Measurements from ENCODE around the gene NPIPB6. TPM values are rescaled to one million over a fixed set of nuclear protein-coding genes. Genes with fewer than 3 reads are reported as not detected.

Gene NPIPB6
- total RNA-seq, 1 experiment from 2014 or later: 2.1 TPM

- Histone ChIP-seq H4K20me1 (ENCODE audit: insufficient read depth) (no peaks in the 10 kb centered on the region), H3K27ac (ENCODE audit: low read depth, low read length) (no peak overlapping the region), H3K27me3 (ENCODE audit: insufficient read depth, low read length) (no peaks in the 10 kb centered on the region), H3K36me3 (ENCODE audit: control insufficient read depth in 1 of 2, insufficient read depth in 2 of 2, low read length in 2 of 2) (no peaks in the 10 kb centered on the region), H3K79me2 (ENCODE audit: insufficient read depth, low read length) (no peaks in the 10 kb centered on the region), H3K4me1 (ENCODE audit: control insufficient read depth in 1 of 2, insufficient read depth in 2 of 2, low read length in 2 of 2) (peaks cover 4 to 13% of the 10 kb centered on the region in 2 experiments; a peak in 2 of 4 replicates), H2AFZ (ENCODE audit: low read depth, low read length, poor library complexity, severe bottlenecking) (no peak overlapping the region), H3K9me2 (ENCODE audit: insufficient read depth) (no peaks in the 10 kb centered on the region), H3K4me2 (ENCODE audit: low read length) (no peak overlapping the region), H3K9ac (ENCODE audit: low read length) (no peak overlapping the region), H3K4me3 (replicated peaks in 1 of 2; ENCODE audit: low read depth in 1 of 2, low read length in 2 of 2) (no peak overlapping the region), H3K9me3 (ENCODE audit: control insufficient read depth in 1 of 2, insufficient read depth in 1 of 2, low read depth in 1 of 2, low read length in 2 of 2) (no peaks in the 10 kb centered on the region)
- ChIA-PET RAD21 (ENCODE audit: low non-redundant PET in 1 of 2, low total read pairs in 2 of 2, uncharacterized antibody in 2 of 2, unreplicated experiment in 2 of 2) (no interaction called here), CTCF (no interaction called here), POLR2A (no interaction called here)
- BruUV-seq (replicated peaks): no TSS peak
- TF ChIP-seq FOSL1 (IDR thresholded peaks at IDR 0.05; ENCODE audit: low read depth) (no peak), REST (IDR thresholded peaks at IDR 0.05; ENCODE audit: low read depth) (no peak), ZNF274 (IDR thresholded peaks at IDR 0.05; ENCODE audit: low read depth, low read length) (no peak), SIN3A (IDR thresholded peaks at IDR 0.05; ENCODE audit: low read depth) (no peak), MAX (IDR thresholded peaks at IDR 0.05) (no peak), JUND (IDR thresholded peaks at IDR 0.05) (no peak), POLR2A (IDR thresholded peaks at IDR 0.05; ENCODE audit: borderline replicate concordance, extremely low read depth, insufficient read depth, insufficient read length) (no peak), CTCF (IDR thresholded peaks at IDR 0.05 in 2 of 3, conservative IDR thresholded peaks at IDR 0.05 in 1 of 3; ENCODE audit: borderline replicate concordance in 1 of 3, insufficient read depth in 1 of 3, low read depth in 2 of 3, low read length in 2 of 3) (no peak), SRF (IDR thresholded peaks at IDR 0.05; ENCODE audit: low read depth) (no peak), RAD21 (IDR thresholded peaks at IDR 0.05; ENCODE audit: low read depth) (no peak), EGR1 (IDR thresholded peaks at IDR 0.05; ENCODE audit: low read depth) (no peak)
- no peak for ATAC-seq
- intact Hi-C loops (cut with micrococcal nuclease): no loop called here
- no peak for DNase-seq (ENCODE audit: low read depth, low spot score)
These were observed 51.0 kb downstream of the NPIPB6 start for GRCh38 chr16:28312327-28312726.
